ENCODE data around the gene CD68. TPM values are rescaled to one million over a fixed set of nuclear protein-coding genes. Genes with fewer than 3 reads are reported as not detected.

CD68 gene
- total RNA-seq, 1 experiment from 2014 or later = 1.6 TPM

GRCh38 chr17:7557147-7557764 lies 22.2 kb upstream of the CD68 start:
- no peak for TF ChIP-seq CTCF (IDR thresholded peaks at IDR 0.05; ENCODE audit: insufficient read depth in 1 of 2, low read depth in 1 of 2, low read length in 1 of 2, severe bottlenecking in 1 of 2, unreplicated experiment in 1 of 2)
- H3K4me3 ChIP-seq (ENCODE audit: low read depth, low read length) = no peak overlapping the region
- Mint-ChIP-seq H3K27ac (ENCODE audit: unreplicated experiment) (no peak overlapping the region), H3K9me3 (ENCODE audit: unreplicated experiment) (no peaks in the 10 kb centered on the region), H3K4me3 (ENCODE audit: unreplicated experiment) (no peak overlapping the region), H3K36me3 (ENCODE audit: insufficient read depth, unreplicated experiment) (peaks cover 19% of the 10 kb centered on the region), H3K4me1 (ENCODE audit: low read depth, unreplicated experiment) (peaks cover 7% of the 10 kb centered on the region), H3K27me3 (ENCODE audit: insufficient read depth, unreplicated experiment) (no peaks in the 10 kb centered on the region)
- no peaks in the 10 kb centered on the region for H3K36me3 ChIP-seq (ENCODE audit: control insufficient read depth, insufficient read depth, low read length)
- peaks cover 4% of the 10 kb centered on the region; the same call in 1 of the 2 replicates for H3K4me1 ChIP-seq
- CTCF ChIA-PET = no interaction called here
- DNase-seq = no peak
- H3K9me3 ChIP-seq = no peaks in the 10 kb centered on the region
- POLR2A ChIA-PET = no interaction called here
- BruUV-seq (replicated peaks) = no TSS peak
- H3K27me3 ChIP-seq (replicated peaks; ENCODE audit: control insufficient read depth, insufficient read depth, low read length) = no peaks in the 10 kb centered on the region
- intact Hi-C loops (cut with micrococcal nuclease; ENCODE audit: unreplicated experiment) = no loop called here

DNA sequence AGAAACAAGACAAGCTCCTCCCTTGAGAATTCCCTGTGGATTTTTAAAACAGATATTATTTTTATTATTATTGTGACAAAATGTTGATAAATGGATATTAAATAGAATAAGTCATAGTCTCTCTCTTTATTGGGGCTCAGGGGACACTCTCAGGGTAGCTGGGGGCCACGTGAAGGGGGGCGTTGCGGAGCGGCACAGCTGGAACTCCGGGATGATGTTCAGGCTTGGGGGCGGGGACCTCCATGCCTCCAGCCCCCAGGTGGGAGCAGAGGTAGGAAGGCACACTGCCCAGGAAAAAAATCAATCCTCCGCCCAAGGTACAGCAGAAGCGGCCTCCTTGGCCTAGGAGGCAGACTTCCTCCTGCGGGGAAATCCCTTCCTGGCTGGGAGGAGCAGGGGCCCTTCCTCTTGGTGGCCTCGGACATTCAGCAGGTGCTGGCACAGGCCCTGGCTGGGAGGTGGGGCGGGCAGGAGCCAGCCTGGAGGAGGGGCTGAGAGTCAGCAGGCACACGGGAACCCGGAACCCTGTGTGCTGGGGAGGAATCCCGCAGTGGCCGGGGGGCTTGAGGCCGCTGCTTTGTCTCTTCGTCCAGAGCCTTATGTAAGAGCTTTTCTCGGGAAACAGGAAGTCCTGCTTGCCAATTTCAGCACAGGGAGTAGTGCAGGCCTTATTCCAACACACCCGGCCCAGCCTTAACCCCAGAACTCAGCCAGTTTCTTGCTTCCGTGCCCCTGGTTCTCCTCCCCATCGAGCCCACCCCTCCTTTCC lies 21.5 kb upstream of the CD68 start:
- Mint-ChIP-seq H3K36me3 (ENCODE audit: insufficient read depth, unreplicated experiment) (peaks cover 21% of the 10 kb centered on the region), H3K4me1 (ENCODE audit: low read depth, unreplicated experiment) (peaks cover 7% of the 10 kb centered on the region), H3K27ac (ENCODE audit: unreplicated experiment) (no peak overlapping the region), H3K4me3 (ENCODE audit: unreplicated experiment) (no peak overlapping the region), H3K27me3 (ENCODE audit: insufficient read depth, unreplicated experiment) (no peaks in the 10 kb centered on the region), H3K9me3 (ENCODE audit: unreplicated experiment) (no peaks in the 10 kb centered on the region)
- POLR2A ChIA-PET = no interaction called here
- no peaks in the 10 kb centered on the region for H3K9me3 ChIP-seq
- BruUV-seq (replicated peaks) = no TSS peak
- CTCF ChIA-PET = no interaction called here
- no peaks in the 10 kb centered on the region for H3K36me3 ChIP-seq (ENCODE audit: control insufficient read depth, insufficient read depth, low read length)
- intact Hi-C loops (cut with micrococcal nuclease; ENCODE audit: unreplicated experiment) = no loop called here
- no peak for DNase-seq
- TF ChIP-seq CTCF (IDR thresholded peaks at IDR 0.05; ENCODE audit: insufficient read depth in 1 of 2, low read depth in 1 of 2, low read length in 1 of 2, severe bottlenecking in 1 of 2, unreplicated experiment in 1 of 2) = no peak
- peaks cover 4% of the 10 kb centered on the region; the same call in 1 of the 2 replicates for H3K4me1 ChIP-seq
- no peak overlapping the region for H3K4me3 ChIP-seq (ENCODE audit: low read depth, low read length)
- H3K27me3 ChIP-seq (replicated peaks; ENCODE audit: control insufficient read depth, insufficient read depth, low read length) = no peaks in the 10 kb centered on the region

DNA sequence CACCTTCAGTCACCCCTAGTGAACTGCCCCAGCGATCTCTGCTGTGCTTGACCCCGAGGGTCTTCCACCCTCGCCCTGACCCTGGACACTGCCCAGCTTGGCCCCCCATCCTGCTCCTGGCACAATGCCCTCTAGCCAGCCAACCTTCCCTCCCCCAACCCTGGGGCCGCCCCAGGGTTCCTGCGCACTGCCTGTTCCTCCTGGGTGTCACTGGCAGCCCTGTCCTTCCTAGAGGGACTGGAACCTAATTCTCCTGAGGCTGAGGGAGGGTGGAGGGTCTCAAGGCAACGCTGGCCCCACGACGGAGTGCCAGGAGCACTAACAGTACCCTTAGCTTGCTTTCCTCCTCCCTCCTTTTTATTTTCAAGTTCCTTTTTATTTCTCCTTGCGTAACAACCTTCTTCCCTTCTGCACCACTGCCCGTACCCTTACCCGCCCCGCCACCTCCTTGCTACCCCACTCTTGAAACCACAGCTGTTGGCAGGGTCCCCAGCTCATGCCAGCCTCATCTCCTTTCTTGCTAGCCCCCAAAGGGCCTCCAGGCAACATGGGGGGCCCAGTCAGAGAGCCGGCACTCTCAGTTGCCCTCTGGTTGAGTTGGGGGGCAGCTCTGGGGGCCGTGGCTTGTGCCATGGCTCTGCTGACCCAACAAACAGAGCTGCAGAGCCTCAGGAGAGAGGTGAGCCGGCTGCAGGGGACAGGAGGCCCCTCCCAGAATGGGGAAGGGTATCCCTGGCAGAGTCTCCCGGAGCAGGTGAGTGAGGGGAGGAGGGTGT lies 20.7 kb upstream of the CD68 start, which contains the start of gene TNFSF13:
Gene TNFSF13, plus strand, starts transcription at position 207 of the 776 bp plus-strand sequence. Its CDS starts 290 bp downstream, at position 497.
- no peaks in the 10 kb centered on the region for H3K36me3 ChIP-seq (ENCODE audit: control insufficient read depth, insufficient read depth, low read length)
- H3K27me3 Mint-ChIP-seq (ENCODE audit: insufficient read depth, unreplicated experiment) = no peaks in the 10 kb centered on the region
- H3K4me1 Mint-ChIP-seq (ENCODE audit: low read depth, unreplicated experiment) = peaks cover 7% of the 10 kb centered on the region
- no peak for DNase-seq
- no peak within 1 kb of the TSS for H3K27ac Mint-ChIP-seq (ENCODE audit: unreplicated experiment)
- H3K27me3 ChIP-seq (replicated peaks; ENCODE audit: control insufficient read depth, insufficient read depth, low read length) = no peaks in the 10 kb centered on the region
- H3K4me3 Mint-ChIP-seq (ENCODE audit: unreplicated experiment) = no peak within 1 kb of the TSS
- H3K36me3 Mint-ChIP-seq (ENCODE audit: insufficient read depth, unreplicated experiment) = peaks cover 26% of the 10 kb centered on the region
- H3K9me3 Mint-ChIP-seq (ENCODE audit: unreplicated experiment) = no peaks in the 10 kb centered on the region
- TF ChIP-seq CTCF (IDR thresholded peaks at IDR 0.05; ENCODE audit: insufficient read depth in 1 of 2, low read depth in 1 of 2, low read length in 1 of 2, severe bottlenecking in 1 of 2, unreplicated experiment in 1 of 2) = no peak
- CTCF ChIA-PET = interaction anchor here (0.7 kb wide), 1 partner anchor 122 kb away, joined by 3 read pairs; no protein-coding TSS in a partner anchor
- BruUV-seq (replicated peaks) = no TSS peak
- POLR2A ChIA-PET = no interaction called here
- H3K4me3 ChIP-seq (ENCODE audit: low read depth, low read length) = no peak within 1 kb of the TSS
- intact Hi-C loops (cut with micrococcal nuclease; ENCODE audit: unreplicated experiment) = no loop called here
- no peaks in the 10 kb centered on the region for H3K9me3 ChIP-seq
- peaks cover 4% of the 10 kb centered on the region; the same call in 1 of the 2 replicates for H3K4me1 ChIP-seq
